AG04450 (cell line): ENCODE data around the gene TRMT112. TPM values are rescaled to one million over a fixed set of nuclear protein-coding genes. Genes with fewer than 3 reads are reported as not detected.

Source experiments
- CTCF ChIA-PET: fragments of 300-600, 350-600 bp; formaldehyde crosslinking; extraction: SDS; loops from one replicate; lab custom pipeline; 2022; ENCODE audit warnings: antibody characterized with exemption, inconsistent platforms; lab: Charles Lee
- POLR2A ChIA-PET: fragments of 350-600 bp; formaldehyde crosslinking; extraction: SDS; loops from one replicate; lab custom pipeline; 2021; ENCODE audit warnings: antibody characterized with exemption, inconsistent platforms; lab: Yijun Ruan, JAX
- DNase-seq: peaks from one replicate; pipeline ENCODE4 v3.0.0-alpha.2; 2011; ENCODE audit warnings: low read depth, low spot score
- H3K27ac ChIP-seq: one replicate; pipeline ENCODE4 v1.5.1; 2012; ENCODE audit warnings: low read depth, low read length, control low read depth
- H3K27me3 ChIP-seq: one replicate; pipeline ENCODE4 v1.6.0; 2012; ENCODE audit warnings: low read length; ENCODE audit not compliant: control insufficient read depth, insufficient read depth
- H3K4me3 ChIP-seq: 2 replicates; pipeline ENCODE4 v1.5.1; 2011; ENCODE audit warnings: mild to moderate bottlenecking, low read depth, low read length, control low read depth
- H3K9me3 ChIP-seq: 2 replicates; pipeline ENCODE4 v1.5.1; 2012; ENCODE audit warnings: low read length; ENCODE audit not compliant: control insufficient read depth, insufficient read depth
- polyA plus RNA-seq: library from polyadenylated mRNA; depleted of rRNA; stranded (reverse); fragments of >200 nt; gene quantifications from 2 replicates; pipeline ENCODE4 v1.2.3, GENCODE V29; 2011
- TF ChIP-seq, protein P1 (sequence below): IDR thresholded peaks from 2 replicates; pipeline ENCODE4 v1.5.1; 2011; ENCODE audit warnings: low read depth, low read length, control low read depth, inconsistent platforms

Gene TRMT112
- polyA plus RNA-seq, 1 experiment: 194 TPM

GRCh38 chr11:64333556-64333955, 16.2 kb upstream of the TRMT112 start:
- Histone ChIP-seq H3K27ac (no peak overlapping the region), H3K4me3 (no peak overlapping the region), H3K9me3 (no peaks in the 10 kb centered on the region), H3K27me3 (peaks cover 3% of the 10 kb centered on the region)
- ChIA-PET POLR2A (no interaction called here), CTCF (interaction anchor here (1.5 to 3.8 kb wide), 3 partner anchors 8 to 21 kb away, joined by 3 to 21 read pairs (median 19); no protein-coding TSS in a partner anchor)
- no peak for DNase-seq
- TF ChIP-seq, protein P1, sequence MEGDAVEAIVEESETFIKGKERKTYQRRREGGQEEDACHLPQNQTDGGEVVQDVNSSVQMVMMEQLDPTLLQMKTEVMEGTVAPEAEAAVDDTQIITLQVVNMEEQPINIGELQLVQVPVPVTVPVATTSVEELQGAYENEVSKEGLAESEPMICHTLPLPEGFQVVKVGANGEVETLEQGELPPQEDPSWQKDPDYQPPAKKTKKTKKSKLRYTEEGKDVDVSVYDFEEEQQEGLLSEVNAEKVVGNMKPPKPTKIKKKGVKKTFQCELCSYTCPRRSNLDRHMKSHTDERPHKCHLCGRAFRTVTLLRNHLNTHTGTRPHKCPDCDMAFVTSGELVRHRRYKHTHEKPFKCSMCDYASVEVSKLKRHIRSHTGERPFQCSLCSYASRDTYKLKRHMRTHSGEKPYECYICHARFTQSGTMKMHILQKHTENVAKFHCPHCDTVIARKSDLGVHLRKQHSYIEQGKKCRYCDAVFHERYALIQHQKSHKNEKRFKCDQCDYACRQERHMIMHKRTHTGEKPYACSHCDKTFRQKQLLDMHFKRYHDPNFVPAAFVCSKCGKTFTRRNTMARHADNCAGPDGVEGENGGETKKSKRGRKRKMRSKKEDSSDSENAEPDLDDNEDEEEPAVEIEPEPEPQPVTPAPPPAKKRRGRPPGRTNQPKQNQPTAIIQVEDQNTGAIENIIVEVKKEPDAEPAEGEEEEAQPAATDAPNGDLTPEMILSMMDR: no peak

DNA sequence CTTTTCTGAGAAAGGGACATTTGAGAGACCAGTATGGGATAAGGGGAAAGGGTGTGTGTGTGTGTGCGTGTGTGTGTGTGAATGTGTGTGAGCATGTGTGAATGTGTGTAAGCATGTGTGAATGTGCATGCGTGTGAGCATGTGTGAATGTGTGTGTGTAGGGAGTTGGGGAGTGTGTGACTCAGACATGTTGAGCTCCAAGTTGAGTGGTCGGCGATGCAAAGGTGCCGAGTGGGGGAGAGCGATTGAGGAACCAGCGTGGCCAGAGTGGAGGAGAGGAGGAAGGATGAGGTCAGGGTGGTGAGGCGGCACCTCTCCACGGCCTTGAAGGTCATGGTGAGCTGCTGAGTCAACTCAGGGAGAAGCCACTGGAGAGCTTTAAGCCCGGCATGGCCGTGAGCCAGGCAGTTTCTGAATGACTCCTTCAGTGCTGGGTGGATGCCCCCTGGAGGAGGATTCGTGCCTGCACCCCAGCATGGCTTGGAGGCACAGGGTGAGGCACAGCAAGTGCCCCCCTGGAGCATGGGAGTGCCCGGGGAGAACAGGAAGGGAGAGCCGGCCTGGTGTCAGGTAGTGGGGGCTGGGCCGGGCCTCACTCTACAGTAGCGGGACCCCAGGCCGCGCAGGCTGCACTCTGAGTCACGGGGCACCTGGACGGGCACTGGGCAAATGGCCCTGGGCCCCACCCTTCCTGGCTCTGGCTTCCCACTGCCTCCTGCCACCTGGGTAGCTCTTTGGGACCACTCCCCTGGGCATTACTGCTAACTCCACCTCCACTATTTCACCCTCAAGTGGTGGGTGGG, 14.4 kb upstream of the TRMT112 start:
- TF ChIP-seq, protein P1: peak; percentile 63
- H3K27ac ChIP-seq: no peak overlapping the region
- DNase-seq: peak; percentile 38
- H3K9me3 ChIP-seq: no peaks in the 10 kb centered on the region
- ChIA-PET CTCF (interaction anchor here (0.7 to 3.8 kb wide), 10 partner anchors 10 to 127 kb away, joined by 3 to 23 read pairs (median 6); partner anchors contain the start of genes PLCB3, PRDX5 and TRMT112), POLR2A (interaction anchor here (1.0 to 2.4 kb wide), 2 partner anchors 11 to 14 kb away, joined by 9 to 12 read pairs; partner anchors contain the start of genes PRDX5 and TRMT112)
- no peak overlapping the region for H3K4me3 ChIP-seq
- peaks cover 3% of the 10 kb centered on the region for H3K27me3 ChIP-seq

- Histone ChIP-seq H3K27ac (no peak overlapping the region), H3K4me3 (no peak overlapping the region), H3K27me3 (peaks cover 3% of the 10 kb centered on the region), H3K9me3 (no peaks in the 10 kb centered on the region)
- DNase-seq: no peak
- ChIA-PET POLR2A (interaction anchor here (0.7 to 2.4 kb wide), 2 partner anchors 12 to 24 kb away, joined by 3 to 12 read pairs; no protein-coding TSS in a partner anchor), CTCF (interaction anchor here (0.6 to 3.8 kb wide), 5 partner anchors 13 to 419 kb away, joined by 5 to 23 read pairs (median 13); partner anchors contain the start of genes PRDX5 and TRMT112)
- TF ChIP-seq, protein P1: no peak
Observed at GRCh38 chr11:64330888-64331287, 13.5 kb upstream of the TRMT112 start.

DNA sequence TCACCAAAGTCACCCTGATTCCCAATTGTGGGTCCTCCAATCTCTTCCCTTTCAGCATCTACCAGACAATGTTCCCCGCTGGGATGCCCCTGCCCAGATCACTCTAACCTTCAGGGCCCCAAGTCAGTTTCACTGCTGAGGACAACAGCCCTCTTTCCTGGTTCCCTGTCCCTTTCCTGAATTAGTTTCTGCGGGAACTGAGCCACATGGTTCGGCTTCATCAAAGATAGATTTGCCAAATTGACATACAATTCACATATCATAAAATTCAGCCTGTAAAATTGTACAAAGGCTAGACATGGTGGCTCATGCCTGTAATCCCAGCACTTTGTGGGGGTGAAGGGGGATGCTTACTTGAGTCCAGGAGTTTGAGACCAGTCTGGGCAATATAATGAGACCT, 10.6 kb upstream of the TRMT112 start:
- H3K4me3 ChIP-seq: no peak overlapping the region
- H3K9me3 ChIP-seq: no peaks in the 10 kb centered on the region
- TF ChIP-seq, protein P1: no peak
- ChIA-PET CTCF (no interaction called here), POLR2A (interaction anchor here (1.5 kb wide), 1 partner anchor 10 kb away, joined by 4 read pairs; the partner anchor contains the start of genes PRDX5 and TRMT112)
- H3K27me3 ChIP-seq: peaks cover 3% of the 10 kb centered on the region
- no peak overlapping the region for H3K27ac ChIP-seq
- no peak for DNase-seq
